WTC11 (cell line): ENCODE measurements around the gene TSPO.

ENCODE experiments used
- FOXK1 ChIP-seq: sonication (generic); formaldehyde crosslinking; IDR thresholded peaks from 2 replicates; pipeline ENCODE4 v1.8.0; 2022; ENCODE audit warnings: mild to moderate bottlenecking, moderate library complexity, missing genetic modification reagents
- ZBTB21 ChIP-seq: sonication (generic); formaldehyde crosslinking; IDR thresholded peaks from 2 replicates; pipeline ENCODE4 v1.8.1; 2023; ENCODE audit warnings: mild to moderate bottlenecking, missing genetic modification reagents, borderline replicate concordance
- TF ChIP-seq, protein P1 (sequence below): fragments of 200-600 bp; IDR thresholded peaks from 2 replicates; pipeline ENCODE4 v1.8.0; 2022; ENCODE audit warnings: antibody characterized with exemption
- TF ChIP-seq, protein P2 (sequence below): sonication (generic); formaldehyde crosslinking; IDR thresholded peaks from 2 replicates; pipeline ENCODE4 v1.8.0; 2022; ENCODE audit warnings: mild to moderate bottlenecking, missing genetic modification reagents

DNA sequence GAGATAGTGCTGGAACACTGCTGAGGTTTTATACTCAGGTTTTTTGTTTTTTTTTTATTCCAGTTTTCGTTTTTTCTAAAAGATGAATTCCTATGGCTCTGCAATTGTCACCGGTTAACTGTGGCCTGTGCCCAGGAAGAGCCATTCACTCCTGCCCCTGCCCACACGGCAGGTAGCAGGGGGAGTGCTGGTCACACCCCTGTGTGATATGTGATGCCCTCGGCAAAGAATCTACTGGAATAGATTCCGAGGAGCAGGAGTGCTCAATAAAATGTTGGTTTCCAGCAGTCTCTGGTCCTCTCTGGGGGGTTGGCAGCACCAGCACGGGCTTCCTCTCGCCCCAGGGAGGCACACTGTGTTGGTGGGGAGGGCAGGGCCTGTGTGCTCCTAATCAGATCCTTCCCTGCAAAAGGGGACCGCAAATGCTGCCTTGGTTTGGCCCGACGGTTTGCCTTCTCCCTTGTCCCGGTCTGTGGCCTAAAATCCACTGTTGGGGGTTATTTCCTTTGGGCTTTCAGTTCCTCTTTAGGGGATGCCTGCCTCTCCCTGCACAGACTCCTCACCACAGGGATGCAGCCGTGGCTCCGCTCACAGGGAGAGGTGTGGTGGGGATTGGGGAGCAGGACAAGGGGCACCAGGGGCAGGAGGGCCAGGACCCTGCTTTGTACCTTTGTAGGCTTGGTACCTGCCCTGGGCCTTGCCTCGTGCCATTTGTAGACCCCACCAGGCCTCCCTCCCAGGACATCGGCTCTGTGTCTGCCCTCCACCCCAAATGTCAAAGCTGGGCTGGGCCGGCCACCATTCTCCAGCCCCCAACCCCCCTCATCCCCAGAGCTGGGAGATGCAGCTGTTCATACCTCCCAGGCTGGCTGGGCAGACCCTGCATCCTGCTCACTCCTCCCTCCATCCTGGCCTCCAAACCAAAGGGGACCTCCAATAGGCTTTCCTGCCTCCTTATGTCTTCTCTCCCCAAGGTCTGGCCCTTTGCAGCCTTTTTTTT lies 21.6 kb upstream of the TSPO start:
- TF ChIP-seq, protein P1, sequence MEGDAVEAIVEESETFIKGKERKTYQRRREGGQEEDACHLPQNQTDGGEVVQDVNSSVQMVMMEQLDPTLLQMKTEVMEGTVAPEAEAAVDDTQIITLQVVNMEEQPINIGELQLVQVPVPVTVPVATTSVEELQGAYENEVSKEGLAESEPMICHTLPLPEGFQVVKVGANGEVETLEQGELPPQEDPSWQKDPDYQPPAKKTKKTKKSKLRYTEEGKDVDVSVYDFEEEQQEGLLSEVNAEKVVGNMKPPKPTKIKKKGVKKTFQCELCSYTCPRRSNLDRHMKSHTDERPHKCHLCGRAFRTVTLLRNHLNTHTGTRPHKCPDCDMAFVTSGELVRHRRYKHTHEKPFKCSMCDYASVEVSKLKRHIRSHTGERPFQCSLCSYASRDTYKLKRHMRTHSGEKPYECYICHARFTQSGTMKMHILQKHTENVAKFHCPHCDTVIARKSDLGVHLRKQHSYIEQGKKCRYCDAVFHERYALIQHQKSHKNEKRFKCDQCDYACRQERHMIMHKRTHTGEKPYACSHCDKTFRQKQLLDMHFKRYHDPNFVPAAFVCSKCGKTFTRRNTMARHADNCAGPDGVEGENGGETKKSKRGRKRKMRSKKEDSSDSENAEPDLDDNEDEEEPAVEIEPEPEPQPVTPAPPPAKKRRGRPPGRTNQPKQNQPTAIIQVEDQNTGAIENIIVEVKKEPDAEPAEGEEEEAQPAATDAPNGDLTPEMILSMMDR, result no peak
- TF ChIP-seq ZBTB21 (CRISPR knock-in tag), result no peak
- no peak for TF ChIP-seq FOXK1 (CRISPR knock-in tag)
- TF ChIP-seq, protein P2, sequence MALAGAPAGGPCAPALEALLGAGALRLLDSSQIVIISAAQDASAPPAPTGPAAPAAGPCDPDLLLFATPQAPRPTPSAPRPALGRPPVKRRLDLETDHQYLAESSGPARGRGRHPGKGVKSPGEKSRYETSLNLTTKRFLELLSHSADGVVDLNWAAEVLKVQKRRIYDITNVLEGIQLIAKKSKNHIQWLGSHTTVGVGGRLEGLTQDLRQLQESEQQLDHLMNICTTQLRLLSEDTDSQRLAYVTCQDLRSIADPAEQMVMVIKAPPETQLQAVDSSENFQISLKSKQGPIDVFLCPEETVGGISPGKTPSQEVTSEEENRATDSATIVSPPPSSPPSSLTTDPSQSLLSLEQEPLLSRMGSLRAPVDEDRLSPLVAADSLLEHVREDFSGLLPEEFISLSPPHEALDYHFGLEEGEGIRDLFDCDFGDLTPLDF (CRISPR knock-in tag), result no peak
